ENCODE results near the gene MEP1A. TPM values are rescaled to one million over a fixed set of nuclear protein-coding genes. Genes with fewer than 3 reads are reported as not detected.

MEP1A gene
- total RNA-seq, 2 experiments from 2014 or later: not detected

GRCh38 chr6:46788791-46789190 is 4.4 kb upstream of the MEP1A start:
- ChIA-PET CTCF (interaction anchor here (1.4 kb wide), 1 partner anchor 16 kb away, joined by 3 read pairs; no protein-coding TSS in a partner anchor), POLR2A (no interaction called here)
- H3K36me3 Mint-ChIP-seq (ENCODE audit: low read depth): no peaks in the 10 kb centered on the region
- no peaks in the 10 kb centered on the region for H3K4me1 Mint-ChIP-seq
- no peak overlapping the region for H3K27ac Mint-ChIP-seq
- H3K27me3 Mint-ChIP-seq: no peaks in the 10 kb centered on the region
- H3K4me3 Mint-ChIP-seq: no peak overlapping the region
- DNase-seq: no peak
- H3K9me3 Mint-ChIP-seq: no peaks in the 10 kb centered on the region

GRCh38 chr6:46789434-46790354 is 3.5 kb upstream of the MEP1A start:
- H3K27me3 Mint-ChIP-seq: no peaks in the 10 kb centered on the region
- DNase-seq: no peak
- POLR2A ChIA-PET: interaction anchor here (0.6 kb wide), 1 partner anchor 319 kb away, joined by 3 read pairs; no protein-coding TSS in a partner anchor
- H3K4me1 Mint-ChIP-seq: no peaks in the 10 kb centered on the region
- H3K36me3 Mint-ChIP-seq (ENCODE audit: low read depth): no peaks in the 10 kb centered on the region
- H3K4me3 Mint-ChIP-seq: no peak overlapping the region
- H3K9me3 Mint-ChIP-seq: no peaks in the 10 kb centered on the region
- H3K27ac Mint-ChIP-seq: no peak overlapping the region
- CTCF ChIA-PET: interaction anchor here (1.4 kb wide), 1 partner anchor 17 kb away, joined by 3 read pairs; no protein-coding TSS in a partner anchor

GRCh38 chr6:46790355-46790874 is 2.8 kb upstream of the MEP1A start:
- ChIA-PET POLR2A (no interaction called here), CTCF (no interaction called here)
- H3K4me3 Mint-ChIP-seq: no peak overlapping the region
- no peak for DNase-seq
- H3K36me3 Mint-ChIP-seq (ENCODE audit: low read depth): no peaks in the 10 kb centered on the region
- no peaks in the 10 kb centered on the region for H3K9me3 Mint-ChIP-seq
- H3K27ac Mint-ChIP-seq: no peak overlapping the region
- no peaks in the 10 kb centered on the region for H3K27me3 Mint-ChIP-seq
- no peaks in the 10 kb centered on the region for H3K4me1 Mint-ChIP-seq

- H3K27ac Mint-ChIP-seq: no peak overlapping the region
- POLR2A ChIA-PET: no interaction called here
- H3K4me3 Mint-ChIP-seq: no peak overlapping the region
- H3K9me3 Mint-ChIP-seq: no peaks in the 10 kb centered on the region
- DNase-seq: no peak
- CTCF ChIA-PET: no interaction called here
- no peaks in the 10 kb centered on the region for H3K36me3 Mint-ChIP-seq (ENCODE audit: low read depth)
- H3K27me3 Mint-ChIP-seq: peaks cover 2% of the 10 kb centered on the region
- no peaks in the 10 kb centered on the region for H3K4me1 Mint-ChIP-seq
Observed at GRCh38 chr6:46792635-46793034, 554 bp upstream of the MEP1A start.

GRCh38 chr6:46794068-46794467 is 879 bp downstream of the MEP1A start:
- CTCF ChIA-PET: no interaction called here
- POLR2A ChIA-PET: no interaction called here
- no peak overlapping the region for H3K27ac Mint-ChIP-seq
- DNase-seq: no peak
- no peak overlapping the region for H3K4me3 Mint-ChIP-seq
- H3K36me3 Mint-ChIP-seq (ENCODE audit: low read depth): no peaks in the 10 kb centered on the region
- peaks cover 2% of the 10 kb centered on the region for H3K27me3 Mint-ChIP-seq
- H3K4me1 Mint-ChIP-seq: no peaks in the 10 kb centered on the region
- no peaks in the 10 kb centered on the region for H3K9me3 Mint-ChIP-seq

GRCh38 chr6:46795816-46796215 is 2.6 kb downstream of the MEP1A start:
- H3K4me3 Mint-ChIP-seq: no peak overlapping the region
- DNase-seq: no peak
- CTCF ChIA-PET: no interaction called here
- no peak overlapping the region for H3K27ac Mint-ChIP-seq
- H3K4me1 Mint-ChIP-seq: no peaks in the 10 kb centered on the region
- peaks cover 4% of the 10 kb centered on the region for H3K27me3 Mint-ChIP-seq
- H3K9me3 Mint-ChIP-seq: no peaks in the 10 kb centered on the region
- H3K36me3 Mint-ChIP-seq (ENCODE audit: low read depth): no peaks in the 10 kb centered on the region
- POLR2A ChIA-PET: no interaction called here

GRCh38 chr6:46796848-46797580 is 3.8 kb downstream of the MEP1A start:
- H3K36me3 Mint-ChIP-seq (ENCODE audit: low read depth): no peaks in the 10 kb centered on the region
- POLR2A ChIA-PET: no interaction called here
- CTCF ChIA-PET: no interaction called here
- peaks cover 6% of the 10 kb centered on the region for H3K27me3 Mint-ChIP-seq
- H3K4me1 Mint-ChIP-seq: no peaks in the 10 kb centered on the region
- no peaks in the 10 kb centered on the region for H3K9me3 Mint-ChIP-seq
- H3K4me3 Mint-ChIP-seq: no peak overlapping the region
- no peak overlapping the region for H3K27ac Mint-ChIP-seq
- DNase-seq: no peak

GRCh38 chr6:46799657-46800056 is 6.5 kb downstream of the MEP1A start:
- no peak for DNase-seq
- POLR2A ChIA-PET: no interaction called here
- H3K4me3 Mint-ChIP-seq: no peak overlapping the region
- no peak overlapping the region for H3K27ac Mint-ChIP-seq
- no peaks in the 10 kb centered on the region for H3K36me3 Mint-ChIP-seq (ENCODE audit: low read depth)
- CTCF ChIA-PET: no interaction called here
- no peaks in the 10 kb centered on the region for H3K9me3 Mint-ChIP-seq
- peaks cover 8% of the 10 kb centered on the region for H3K27me3 Mint-ChIP-seq
- H3K4me1 Mint-ChIP-seq: no peaks in the 10 kb centered on the region

GRCh38 chr6:46808806-46809205 is 15.6 kb downstream of the MEP1A start:
- peaks cover 30% of the 10 kb centered on the region for H3K27me3 Mint-ChIP-seq
- H3K27ac Mint-ChIP-seq: no peak overlapping the region
- DNase-seq: no peak
- ChIA-PET CTCF (no interaction called here), POLR2A (no interaction called here)
- H3K9me3 Mint-ChIP-seq: no peaks in the 10 kb centered on the region
- no peak overlapping the region for H3K4me3 Mint-ChIP-seq
- H3K4me1 Mint-ChIP-seq: no peaks in the 10 kb centered on the region
- H3K36me3 Mint-ChIP-seq (ENCODE audit: low read depth): no peaks in the 10 kb centered on the region

- H3K4me1 Mint-ChIP-seq: no peaks in the 10 kb centered on the region
- H3K4me3 Mint-ChIP-seq: no peak overlapping the region
- no peaks in the 10 kb centered on the region for H3K36me3 Mint-ChIP-seq (ENCODE audit: low read depth)
- no peaks in the 10 kb centered on the region for H3K9me3 Mint-ChIP-seq
- no peak for DNase-seq
- H3K27me3 Mint-ChIP-seq: peaks cover 19% of the 10 kb centered on the region
- ChIA-PET POLR2A (no interaction called here), CTCF (no interaction called here)
- no peak overlapping the region for H3K27ac Mint-ChIP-seq
Observed at GRCh38 chr6:46815130-46815529, 21.9 kb downstream of the MEP1A start.

- no peaks in the 10 kb centered on the region for H3K36me3 Mint-ChIP-seq (ENCODE audit: low read depth)
- ChIA-PET POLR2A (no interaction called here), CTCF (no interaction called here)
- H3K27me3 Mint-ChIP-seq: peaks cover 10% of the 10 kb centered on the region
- H3K4me3 Mint-ChIP-seq: no peak overlapping the region
- DNase-seq: no peak
- no peaks in the 10 kb centered on the region for H3K9me3 Mint-ChIP-seq
- H3K4me1 Mint-ChIP-seq: no peaks in the 10 kb centered on the region
- H3K27ac Mint-ChIP-seq: no peak overlapping the region
Observed at GRCh38 chr6:46816626-46817025, 23.4 kb downstream of the MEP1A start.

- peaks cover 8% of the 10 kb centered on the region for H3K27me3 Mint-ChIP-seq
- H3K36me3 Mint-ChIP-seq (ENCODE audit: low read depth): no peaks in the 10 kb centered on the region
- ChIA-PET CTCF (no interaction called here), POLR2A (no interaction called here)
- no peaks in the 10 kb centered on the region for H3K9me3 Mint-ChIP-seq
- no peak overlapping the region for H3K4me3 Mint-ChIP-seq
- no peak for DNase-seq
- no peaks in the 10 kb centered on the region for H3K4me1 Mint-ChIP-seq
- no peak overlapping the region for H3K27ac Mint-ChIP-seq
Observed at GRCh38 chr6:46819561-46819960, 26.4 kb downstream of the MEP1A start.

GRCh38 chr6:46821458-46821881 is 28.3 kb downstream of the MEP1A start:
- POLR2A ChIA-PET: no interaction called here
- Mint-ChIP-seq H3K27ac (no peak overlapping the region), H3K4me3 (no peak overlapping the region), H3K9me3 (no peaks in the 10 kb centered on the region), H3K36me3 (ENCODE audit: low read depth) (no peaks in the 10 kb centered on the region), H3K27me3 (peaks cover 13% of the 10 kb centered on the region), H3K4me1 (no peaks in the 10 kb centered on the region)
- CTCF ChIA-PET: no interaction called here
- no peak for DNase-seq
